Measurements from ENCODE around the gene PRPF18.

PRPF18 gene

GRCh38 chr10:13637894-13638293, 51.1 kb downstream of the PRPF18 start:
- DNase-seq (ENCODE audit: low spot score) = no peak

- no peak for DNase-seq (ENCODE audit: low spot score)
Measured at GRCh38 chr10:13642293-13642692, 55.5 kb downstream of the PRPF18 start.

- DNase-seq (ENCODE audit: low spot score) = no peak
Measured at GRCh38 chr10:13643016-13643415, 56.3 kb downstream of the PRPF18 start.

GRCh38 chr10:13644866-13645265, 58.1 kb downstream of the PRPF18 start:
- DNase-seq (ENCODE audit: low spot score) = no peak

GRCh38 chr10:13648425-13648824, 61.7 kb downstream of the PRPF18 start:
- no peak for DNase-seq (ENCODE audit: low spot score)

- DNase-seq (ENCODE audit: low spot score) = no peak
Measured at GRCh38 chr10:13649844-13650520, 63.2 kb downstream of the PRPF18 start.

- no peak for DNase-seq (ENCODE audit: low spot score)
Measured at GRCh38 chr10:13650961-13651360, 64.2 kb downstream of the PRPF18 start.

- no peak for DNase-seq (ENCODE audit: low spot score)
Measured at GRCh38 chr10:13651969-13652720, 65.4 kb downstream of the PRPF18 start.

GRCh38 chr10:13652860-13653259, 66.1 kb downstream of the PRPF18 start:
- DNase-seq (ENCODE audit: low spot score) = no peak

- DNase-seq (ENCODE audit: low spot score) = peak; percentile 55
Measured at GRCh38 chr10:13654118-13654830, 67.5 kb downstream of the PRPF18 start.

GRCh38 chr10:13654846-13655245, 68.1 kb downstream of the PRPF18 start:
- DNase-seq (ENCODE audit: low spot score) = no peak

GRCh38 chr10:13656337-13657100, 69.8 kb downstream of the PRPF18 start:
- DNase-seq (ENCODE audit: low spot score) = no peak

GRCh38 chr10:13657101-13657680, 70.4 kb downstream of the PRPF18 start:
- no peak for DNase-seq (ENCODE audit: low spot score)

GRCh38 chr10:13658264-13658663, 71.5 kb downstream of the PRPF18 start:
- DNase-seq (ENCODE audit: low spot score) = no peak

GRCh38 chr10:13658871-13659685, 72.3 kb downstream of the PRPF18 start:
- DNase-seq (ENCODE audit: low spot score) = peak; percentile 33

- peak; percentile 66 for DNase-seq (ENCODE audit: low spot score)
Measured at GRCh38 chr10:13659887-13660550, 73.3 kb downstream of the PRPF18 start.

- DNase-seq (ENCODE audit: low spot score) = no peak
Measured at GRCh38 chr10:13660551-13660920, 73.8 kb downstream of the PRPF18 start.

- no peak for DNase-seq (ENCODE audit: low spot score)
Measured at GRCh38 chr10:13661256-13661655, 74.5 kb downstream of the PRPF18 start.

- no peak for DNase-seq (ENCODE audit: low spot score)
Measured at GRCh38 chr10:13665516-13666262, 78.9 kb downstream of the PRPF18 start.

GRCh38 chr10:13668126-13668525, 81.4 kb downstream of the PRPF18 start:
- peak; percentile 53 for DNase-seq (ENCODE audit: low spot score)
